ENCODE measurements around the gene SPOCK2.

SPOCK2 gene

GRCh38 chr10:72025832-72026231 lies 62.5 kb downstream of the SPOCK2 start:
- DNase-seq = no peak

GRCh38 chr10:72025400-72025799 lies 63.0 kb downstream of the SPOCK2 start:
- DNase-seq = no peak

- DNase-seq = no peak
These were observed 63.8 kb downstream of the SPOCK2 start for GRCh38 chr10:72024596-72024995.

DNA sequence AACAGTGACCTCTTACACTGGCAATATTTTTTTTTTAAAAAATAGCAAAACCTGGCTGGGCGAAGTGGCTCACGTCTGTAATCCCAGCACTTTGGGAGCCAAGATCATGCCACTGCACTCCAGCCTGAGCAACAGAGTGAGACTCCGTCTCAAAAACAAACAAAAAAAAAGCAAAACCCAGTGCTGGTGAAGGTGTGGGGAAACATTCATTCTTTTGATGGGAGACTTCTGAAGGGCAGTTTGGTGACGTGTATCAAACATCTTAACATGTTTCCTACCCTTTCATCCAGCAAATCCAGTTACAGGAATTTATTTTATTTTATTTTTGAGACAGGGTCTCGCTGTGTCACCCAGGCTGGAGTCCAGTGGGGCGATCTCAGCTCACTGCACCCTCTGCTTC lies 66.1 kb downstream of the SPOCK2 start:
- DNase-seq = no peak

GRCh38 chr10:72020914-72021809 lies 67.2 kb downstream of the SPOCK2 start:
- DNase-seq = no peak

DNA sequence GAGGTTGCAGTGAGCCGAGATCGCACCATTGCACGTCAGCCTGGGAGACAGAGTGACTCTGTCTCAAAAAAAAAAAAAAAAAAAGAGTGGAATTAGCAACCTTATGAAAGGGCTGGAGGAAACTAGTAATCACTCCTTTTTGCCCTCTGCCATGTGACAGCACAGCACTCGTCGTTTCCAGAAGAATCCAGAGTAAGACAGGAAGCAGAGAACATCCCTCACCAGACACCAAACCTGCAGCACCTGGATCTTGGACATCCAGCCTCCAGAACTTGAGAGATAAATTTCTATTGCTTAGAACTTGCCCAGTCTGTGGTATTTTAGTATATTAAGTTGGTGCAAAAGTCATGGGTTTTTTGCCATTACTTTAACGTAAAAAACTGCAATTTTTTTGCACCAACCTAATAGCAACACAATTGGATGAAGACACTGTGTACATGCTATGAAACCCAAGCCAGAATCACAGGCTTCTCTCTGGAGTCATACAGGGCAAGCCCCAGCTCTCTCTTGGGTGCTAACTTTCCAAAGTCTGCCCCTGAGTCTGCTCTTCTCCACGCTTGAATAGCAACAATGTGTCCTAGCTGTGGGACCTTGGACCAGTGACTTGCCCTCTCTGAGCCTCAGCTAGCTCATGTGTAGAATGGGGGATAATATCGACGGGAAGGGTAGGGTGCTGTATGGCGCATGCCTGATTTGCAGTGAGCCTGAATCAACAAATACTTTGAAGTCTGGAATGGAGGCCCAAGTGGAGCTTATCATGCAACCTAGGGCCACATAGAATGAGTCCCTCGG lies 69.1 kb downstream of the SPOCK2 start:
- DNase-seq = no peak

DNA sequence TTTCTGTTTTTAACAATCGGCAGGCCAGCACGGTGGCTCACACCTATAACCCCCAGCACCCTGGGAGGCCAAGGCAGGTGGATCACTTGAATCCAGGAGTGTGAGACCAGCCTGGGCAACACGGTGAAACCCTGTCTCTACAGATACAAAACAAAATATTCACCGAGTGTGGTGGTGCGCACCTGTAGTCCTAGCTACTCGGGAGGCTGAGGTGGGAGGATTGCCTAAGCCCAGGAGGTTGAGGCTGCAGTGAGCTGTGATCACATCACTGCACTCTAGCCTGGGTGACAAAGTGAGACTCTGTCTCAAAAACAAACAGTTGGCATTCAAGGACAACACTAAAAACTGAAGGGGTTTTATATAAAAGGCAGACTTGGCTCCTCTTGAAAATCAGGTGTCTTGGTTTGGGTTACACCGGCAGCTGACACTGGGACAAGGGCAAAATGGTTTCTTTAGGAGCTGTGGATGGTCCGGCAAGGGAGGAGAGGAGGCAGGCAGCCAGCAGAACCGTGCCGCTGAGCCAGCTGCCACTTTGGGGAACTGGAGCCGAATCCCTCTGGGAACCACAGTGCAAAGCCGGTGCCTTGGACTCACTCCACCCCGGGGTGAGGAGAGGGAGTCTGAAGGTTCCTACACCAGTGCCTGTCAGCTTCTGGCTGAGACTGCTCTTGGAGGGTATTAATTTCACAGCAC lies 71.6 kb downstream of the SPOCK2 start:
- no peak for DNase-seq

DNA sequence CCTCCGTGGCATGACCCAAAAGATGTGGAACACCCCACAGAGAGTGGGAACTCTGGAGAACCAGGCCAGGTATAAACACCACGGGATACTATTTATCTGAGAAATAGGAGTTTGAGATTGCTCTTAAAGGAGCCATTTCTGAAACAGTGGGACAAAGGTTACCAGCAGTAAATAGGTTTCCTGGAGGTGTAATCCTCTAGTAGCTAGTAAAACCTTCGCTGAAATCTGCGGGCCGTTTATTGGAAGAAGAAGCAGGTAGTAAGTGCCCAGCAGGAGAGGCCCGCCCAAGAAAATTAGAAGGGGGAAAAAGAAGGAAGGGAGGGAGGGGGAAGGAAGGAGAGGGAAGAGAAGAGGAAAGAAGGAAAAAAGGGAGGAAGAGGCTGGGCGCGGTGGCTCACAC lies 72.5 kb downstream of the SPOCK2 start:
- DNase-seq = no peak

GRCh38 chr10:72014785-72015480 lies 73.4 kb downstream of the SPOCK2 start:
- DNase-seq = no peak

DNA sequence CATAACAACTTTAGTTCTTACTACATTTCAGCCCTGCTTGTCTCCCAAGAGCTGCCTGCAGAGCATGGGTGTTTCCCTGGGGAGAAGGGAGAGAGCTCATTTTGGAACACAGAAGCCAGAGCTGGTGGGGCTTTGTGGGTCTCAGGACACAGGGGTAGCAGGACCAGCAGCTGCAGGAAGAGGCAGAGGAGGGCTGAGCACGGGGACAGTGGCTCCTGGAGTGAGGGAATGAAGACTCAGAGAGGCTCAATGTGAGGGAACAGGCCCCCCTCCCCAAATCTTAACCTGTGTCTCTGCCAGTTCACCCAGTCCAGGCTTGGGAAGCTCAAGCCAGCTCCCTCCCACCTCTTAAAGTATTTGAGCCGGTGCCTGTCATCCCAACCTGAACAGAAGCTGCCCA lies 74.2 kb downstream of the SPOCK2 start:
- DNase-seq = no peak

DNA sequence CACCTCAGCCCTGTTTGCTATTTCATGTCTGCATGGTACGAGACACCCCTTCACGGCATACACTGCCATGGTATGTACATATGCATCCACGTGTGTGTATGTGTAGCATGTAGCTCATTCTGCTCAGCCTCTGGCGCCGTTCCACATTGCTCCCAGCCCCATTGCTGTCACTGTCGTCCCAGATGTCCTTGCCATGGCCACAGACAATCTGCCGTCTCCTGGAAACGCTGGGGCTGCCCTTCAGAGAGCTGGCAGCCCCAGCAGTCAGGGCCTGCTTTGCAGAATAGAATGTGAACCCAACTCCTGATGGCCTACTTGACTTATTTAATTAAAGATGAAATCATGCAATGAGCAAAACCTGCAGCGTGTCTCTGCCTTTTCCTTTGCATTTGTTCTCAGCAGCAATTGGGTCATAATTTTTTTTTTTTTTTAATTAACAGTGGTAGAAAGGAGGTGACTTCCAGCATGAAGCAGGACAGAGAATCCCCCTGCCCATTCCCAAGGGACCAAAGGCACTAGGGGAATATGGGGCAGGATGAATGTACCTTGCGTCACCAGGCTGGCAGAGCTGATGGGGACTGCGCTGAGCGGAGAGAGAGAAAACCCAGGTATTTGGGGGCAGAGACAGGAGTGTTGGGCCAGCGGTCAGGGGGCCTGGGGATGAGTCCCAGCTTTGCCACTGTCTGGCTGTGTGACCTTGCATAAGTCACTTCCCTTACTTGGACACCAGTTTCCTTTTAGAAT lies 75.0 kb downstream of the SPOCK2 start:
- DNase-seq = no peak

GRCh38 chr10:72012796-72013195 lies 75.6 kb downstream of the SPOCK2 start:
- DNase-seq = no peak

GRCh38 chr10:72011976-72012512 lies 76.3 kb downstream of the SPOCK2 start:
- DNase-seq = no peak

GRCh38 chr10:72011468-72011867 lies 76.9 kb downstream of the SPOCK2 start:
- DNase-seq = no peak

- DNase-seq = no peak
These were observed 77.3 kb downstream of the SPOCK2 start for GRCh38 chr10:72011016-72011415.

DNA sequence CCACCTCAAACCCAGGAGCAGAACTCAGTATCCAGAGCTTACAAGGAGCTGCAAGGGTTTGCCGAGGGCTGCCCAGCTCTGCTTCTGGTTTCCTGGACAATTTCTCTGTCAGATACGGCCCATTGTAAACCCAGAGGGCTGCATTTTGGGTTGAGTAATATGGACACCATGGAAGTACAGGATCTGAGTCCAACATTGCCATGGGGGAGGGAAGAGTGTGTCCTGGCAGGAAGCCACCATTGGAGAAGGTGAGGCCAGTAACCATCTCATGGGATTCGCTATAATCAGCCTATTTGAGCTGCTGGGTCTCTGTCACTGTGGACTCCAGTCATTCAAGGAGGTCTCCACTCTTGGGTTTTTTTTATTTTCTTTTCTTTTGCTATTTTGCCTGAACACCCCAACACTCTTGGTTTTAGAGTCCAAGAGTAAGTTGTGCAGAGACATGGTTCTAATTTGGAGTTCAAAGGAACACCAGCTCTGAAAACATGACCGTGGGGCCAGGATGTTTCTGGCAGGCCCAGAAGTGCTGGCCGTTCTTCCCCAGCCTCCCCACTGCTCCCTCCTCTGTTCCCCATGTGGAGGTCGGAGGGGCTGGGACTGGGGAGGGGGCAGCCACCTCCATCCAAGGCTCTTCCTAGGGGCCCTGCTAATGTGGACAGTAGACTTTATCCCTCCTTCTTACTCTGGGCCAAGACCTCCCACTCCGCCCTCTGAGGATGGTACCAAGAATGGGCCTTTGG lies 77.9 kb downstream of the SPOCK2 start:
- DNase-seq = no peak

DNA sequence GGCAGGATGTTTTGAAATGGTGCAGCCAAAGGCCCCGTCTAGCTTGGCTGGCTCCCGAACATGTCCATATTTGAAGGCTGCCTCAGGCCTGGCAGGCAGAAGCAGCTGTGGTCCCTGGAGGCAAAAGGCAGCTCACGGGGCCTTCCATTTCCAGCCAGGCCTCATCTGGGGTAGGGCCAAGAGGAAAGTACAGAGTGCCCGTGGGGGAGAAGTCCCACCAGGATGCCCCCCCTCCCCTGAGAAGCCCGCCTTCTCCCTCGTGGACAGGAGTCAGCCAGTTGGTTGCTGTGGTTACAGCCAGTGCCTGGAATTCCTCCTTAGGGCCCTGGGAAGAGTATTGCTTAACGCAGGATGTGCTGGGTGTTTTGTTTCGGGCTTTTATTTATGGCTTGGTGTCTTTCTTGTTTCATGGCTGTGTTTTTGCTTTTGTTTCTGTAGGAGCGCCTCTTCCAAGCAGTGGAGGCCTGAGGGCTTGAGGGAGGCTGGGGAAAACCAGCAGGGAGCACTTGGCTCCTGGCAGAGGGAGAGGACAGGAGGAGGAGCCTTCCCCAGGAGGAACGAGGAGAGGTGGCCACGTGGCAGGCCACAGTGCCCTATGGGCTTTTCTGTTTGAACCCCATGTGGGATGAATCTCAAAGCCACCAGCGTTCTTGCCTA lies 78.8 kb downstream of the SPOCK2 start:
- no peak for DNase-seq

GRCh38 chr10:72009051-72009424 lies 79.3 kb downstream of the SPOCK2 start:
- no peak for DNase-seq

All from CD4-positive, alpha-beta T cell treated with Interleukin-10 for 1 hour (primary cell).